ENCODE results near the gene SSRP1. TPM values are rescaled to one million over a fixed set of nuclear protein-coding genes. Genes with fewer than 3 reads are reported as not detected.

The SSRP1 gene
- total RNA-seq, 1 donor from 2014 or later = 186 TPM

DNA sequence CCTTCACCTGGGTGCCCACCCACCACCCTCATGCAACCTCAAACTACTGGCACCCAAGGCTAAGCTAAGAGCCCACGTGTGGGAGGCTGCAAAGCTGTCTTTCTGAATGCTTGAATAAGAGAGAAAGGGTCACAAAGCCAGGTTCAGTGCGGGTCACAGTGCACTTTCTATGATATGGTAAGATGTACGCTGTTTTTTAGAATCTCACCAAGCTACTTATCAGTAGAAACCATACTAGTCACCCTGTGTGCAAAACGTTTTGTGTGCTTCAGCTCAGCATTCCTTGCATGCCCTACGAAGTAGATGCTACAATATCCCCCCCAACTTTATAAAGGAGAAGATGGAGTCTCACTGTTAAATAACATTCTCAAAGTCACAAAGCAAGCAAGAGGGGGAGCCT lies 17.3 kb upstream of the SSRP1 start:
- Histone ChIP-seq H4K20me1 (ENCODE audit: low read depth) (no peaks in the 10 kb centered on the region), H3K9me3 (ENCODE audit: low read depth) (no peaks in the 10 kb centered on the region), H3K27me3 (no peaks in the 10 kb centered on the region), H3K4me3 (peak overlapping the region; percentile 16), H3K27ac (peak overlapping the region; percentile 82), H2AFZ (replicated peaks) (peak overlapping the region; percentile 9), H3K36me3 (no peaks in the 10 kb centered on the region), H3K9ac (no peak overlapping the region), H3F3A (ENCODE audit: low read depth) (peaks cover 30% of the 10 kb centered on the region), H3K4me1 (peaks cover 32% of the 10 kb centered on the region), H3K4me2 (peak overlapping the region; percentile 51), H3K79me2 (ENCODE audit: low read depth) (no peaks in the 10 kb centered on the region)
- Mint-ChIP-seq H3K4me3 (peak overlapping the region; percentile 54), H3K9me3 (peaks cover 15% of the 10 kb centered on the region), H3K4me1 (peaks cover 31% of the 10 kb centered on the region), H3K27me3 (ENCODE audit: insufficient read depth, low read depth) (peaks cover 5% of the 10 kb centered on the region), H3K36me3 (peaks cover 2% of the 10 kb centered on the region), H3K27ac (peak overlapping the region; percentile 61)
- no peak for DNase-seq (ENCODE audit: low spot score)
- TF ChIP-seq EZH2 (IDR thresholded peaks at IDR 0.05) (no peak), EZH2phosphoT487 (IDR thresholded peaks at IDR 0.05) (no peak)
- TF ChIP-seq, protein P1, sequence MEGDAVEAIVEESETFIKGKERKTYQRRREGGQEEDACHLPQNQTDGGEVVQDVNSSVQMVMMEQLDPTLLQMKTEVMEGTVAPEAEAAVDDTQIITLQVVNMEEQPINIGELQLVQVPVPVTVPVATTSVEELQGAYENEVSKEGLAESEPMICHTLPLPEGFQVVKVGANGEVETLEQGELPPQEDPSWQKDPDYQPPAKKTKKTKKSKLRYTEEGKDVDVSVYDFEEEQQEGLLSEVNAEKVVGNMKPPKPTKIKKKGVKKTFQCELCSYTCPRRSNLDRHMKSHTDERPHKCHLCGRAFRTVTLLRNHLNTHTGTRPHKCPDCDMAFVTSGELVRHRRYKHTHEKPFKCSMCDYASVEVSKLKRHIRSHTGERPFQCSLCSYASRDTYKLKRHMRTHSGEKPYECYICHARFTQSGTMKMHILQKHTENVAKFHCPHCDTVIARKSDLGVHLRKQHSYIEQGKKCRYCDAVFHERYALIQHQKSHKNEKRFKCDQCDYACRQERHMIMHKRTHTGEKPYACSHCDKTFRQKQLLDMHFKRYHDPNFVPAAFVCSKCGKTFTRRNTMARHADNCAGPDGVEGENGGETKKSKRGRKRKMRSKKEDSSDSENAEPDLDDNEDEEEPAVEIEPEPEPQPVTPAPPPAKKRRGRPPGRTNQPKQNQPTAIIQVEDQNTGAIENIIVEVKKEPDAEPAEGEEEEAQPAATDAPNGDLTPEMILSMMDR (IDR thresholded peaks at IDR 0.05) = no peak

DNA sequence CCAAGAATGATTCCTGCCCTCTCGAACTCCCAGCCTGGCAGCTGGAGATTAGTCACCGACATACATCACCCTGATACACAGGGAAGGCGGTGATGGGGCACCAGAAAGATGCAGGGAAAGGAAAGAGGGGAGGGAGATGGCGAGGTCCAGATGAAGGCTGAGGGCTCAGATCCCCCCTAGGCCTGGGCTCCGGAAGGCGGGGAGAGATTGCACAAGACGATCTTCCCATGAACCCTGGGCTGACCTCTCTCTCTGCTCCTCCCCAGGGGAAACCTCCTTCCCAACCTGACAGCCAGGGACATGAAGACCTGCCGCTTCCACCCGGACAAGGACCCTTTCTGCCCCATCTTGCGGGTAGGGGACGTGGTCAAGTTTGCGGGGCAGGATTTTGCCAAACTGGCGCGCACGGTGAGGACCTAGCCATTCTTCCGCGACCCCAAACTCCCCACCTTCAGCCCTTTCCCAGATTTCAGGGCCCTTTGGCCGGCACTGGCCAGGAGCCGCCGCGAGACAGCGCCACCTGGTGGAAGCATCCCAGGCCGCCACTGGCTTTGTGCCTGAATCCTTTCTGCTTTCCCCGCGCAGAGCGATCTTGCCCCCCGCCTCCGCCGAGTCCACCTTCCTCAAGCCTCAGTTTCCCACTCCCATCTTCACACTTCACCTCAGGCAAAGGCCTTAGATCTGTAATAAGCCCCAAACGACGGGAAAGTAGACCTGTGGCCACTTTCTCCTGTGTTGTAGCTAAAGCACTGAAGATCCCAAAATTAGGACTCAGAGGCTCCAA lies 14.0 kb upstream of the SSRP1 start:
- H3K79me2 ChIP-seq (ENCODE audit: low read depth) = no peaks in the 10 kb centered on the region
- H4K20me1 ChIP-seq (ENCODE audit: low read depth) = no peaks in the 10 kb centered on the region
- peaks cover 33% of the 10 kb centered on the region for H3K4me1 Mint-ChIP-seq
- H3K27me3 Mint-ChIP-seq (ENCODE audit: insufficient read depth, low read depth) = peaks cover 9% of the 10 kb centered on the region
- H3K27ac ChIP-seq = no peak overlapping the region
- no peak overlapping the region for H3K9ac ChIP-seq
- TF ChIP-seq EZH2 (IDR thresholded peaks at IDR 0.05) (no peak), EZH2phosphoT487 (IDR thresholded peaks at IDR 0.05) (no peak)
- TF ChIP-seq, protein P1 (IDR thresholded peaks at IDR 0.05) = peak; percentile 88
- no peaks in the 10 kb centered on the region for H3K36me3 ChIP-seq
- H3K4me3 ChIP-seq = no peak overlapping the region
- peak overlapping the region; percentile 49 for H3K4me3 Mint-ChIP-seq
- no peak overlapping the region for H3K4me2 ChIP-seq
- peaks cover 2% of the 10 kb centered on the region for H3K36me3 Mint-ChIP-seq
- peaks cover 28% of the 10 kb centered on the region for H3F3A ChIP-seq (ENCODE audit: low read depth)
- no peaks in the 10 kb centered on the region for H3K27me3 ChIP-seq
- H3K4me1 ChIP-seq = peaks cover 30% of the 10 kb centered on the region
- H3K9me3 ChIP-seq (ENCODE audit: low read depth) = no peaks in the 10 kb centered on the region
- DNase-seq (ENCODE audit: low spot score) = peak; percentile 83
- H3K9me3 Mint-ChIP-seq = peaks cover 15% of the 10 kb centered on the region
- H2AFZ ChIP-seq (replicated peaks) = peak overlapping the region; percentile 100
- H3K27ac Mint-ChIP-seq = peak overlapping the region; percentile 26

DNA sequence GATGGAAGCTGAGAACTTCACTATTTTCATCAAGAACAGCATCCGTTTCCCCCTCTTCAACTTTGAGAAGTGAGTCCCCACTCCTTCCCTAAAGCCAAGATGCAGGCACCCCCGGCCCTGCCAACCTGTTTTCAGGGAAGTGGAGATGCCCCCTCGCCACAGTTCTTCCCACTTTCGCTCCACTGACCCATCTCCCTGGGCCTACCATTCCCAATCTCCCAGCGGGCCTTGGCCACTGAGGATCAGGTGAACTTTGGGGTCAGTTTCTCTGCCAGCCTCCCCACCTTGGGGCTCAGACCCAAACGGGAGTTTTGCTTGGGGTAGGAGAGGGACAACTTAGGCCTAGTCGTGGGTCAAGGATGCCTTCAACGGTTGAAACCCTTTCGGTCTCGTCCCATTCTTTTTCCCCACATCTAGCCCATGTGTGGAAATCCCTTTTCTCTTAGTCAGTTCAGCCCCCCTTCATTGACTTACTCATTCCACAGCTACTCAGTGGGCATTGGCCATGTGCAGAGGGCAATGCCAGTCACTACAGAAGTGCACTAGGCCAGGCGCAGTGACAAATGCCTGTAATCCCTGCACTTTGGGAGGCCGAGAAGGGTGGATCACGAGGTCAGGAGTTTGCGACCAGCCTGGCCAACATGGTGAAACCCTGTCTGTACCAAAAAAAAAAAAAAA lies 13.1 kb upstream of the SSRP1 start:
- TF ChIP-seq EZH2phosphoT487 (IDR thresholded peaks at IDR 0.05) (no peak), EZH2 (IDR thresholded peaks at IDR 0.05) (no peak)
- TF ChIP-seq, protein P1 (IDR thresholded peaks at IDR 0.05) = no peak
- Histone ChIP-seq H3K36me3 (no peaks in the 10 kb centered on the region), H3K4me1 (peaks cover 23% of the 10 kb centered on the region), H3K4me3 (no peak overlapping the region), H3K79me2 (ENCODE audit: low read depth) (no peaks in the 10 kb centered on the region), H4K20me1 (ENCODE audit: low read depth) (no peaks in the 10 kb centered on the region), H3K9ac (no peak overlapping the region), H3K9me3 (ENCODE audit: low read depth) (no peaks in the 10 kb centered on the region), H3K4me2 (no peak overlapping the region), H3K27me3 (no peaks in the 10 kb centered on the region), H3F3A (ENCODE audit: low read depth) (peaks cover 23% of the 10 kb centered on the region), H2AFZ (replicated peaks) (no peak overlapping the region), H3K27ac (no peak overlapping the region)
- Mint-ChIP-seq H3K4me1 (peaks cover 28% of the 10 kb centered on the region), H3K4me3 (no peak overlapping the region), H3K27me3 (ENCODE audit: insufficient read depth, low read depth) (peaks cover 9% of the 10 kb centered on the region), H3K27ac (peak overlapping the region; percentile 21), H3K9me3 (peaks cover 15% of the 10 kb centered on the region), H3K36me3 (peaks cover 2% of the 10 kb centered on the region)
- no peak for DNase-seq (ENCODE audit: low spot score)
